GM12874 (cell line): ENCODE data around the gene RS1.

Experiments
- CTCF ChIP-seq: IDR thresholded peaks from 2 replicates; pipeline ENCODE4 v1.5.1; 2011; ENCODE audit warnings: low read depth, mild to moderate bottlenecking, control low read depth, low read length, moderate library complexity; ENCODE audit not compliant: insufficient read depth

The RS1 gene

GRCh38 chrX:18664947-18665346 lies 7.0 kb downstream of the RS1 start:
- no peak for TF ChIP-seq CTCF

GRCh38 chrX:18661273-18661672 lies 10.6 kb downstream of the RS1 start:
- TF ChIP-seq CTCF, result no peak

- TF ChIP-seq CTCF, result no peak
Measured at GRCh38 chrX:18654875-18655836, 16.8 kb downstream of the RS1 start.

GRCh38 chrX:18652636-18653035 lies 19.3 kb downstream of the RS1 start:
- TF ChIP-seq CTCF, result no peak

- TF ChIP-seq CTCF, result no peak
Measured at GRCh38 chrX:18650662-18651061, 21.2 kb downstream of the RS1 start.

GRCh38 chrX:18649498-18649951 lies 22.4 kb downstream of the RS1 start:
- no peak for TF ChIP-seq CTCF

- TF ChIP-seq CTCF, result no peak
Measured at GRCh38 chrX:18647621-18648020, 24.3 kb downstream of the RS1 start.
